Measurements from ENCODE around the gene ENOX1. TPM values are rescaled to one million over a fixed set of nuclear protein-coding genes. Genes with fewer than 3 reads are reported as not detected.

ENOX1 gene
- polyA plus RNA-seq, 1 donor (not counting 4 experiments of a cell fraction or from before 2014, with no cell fraction given), result 1.1 TPM

- FAIRE-seq (no peak), DNase-seq (ENCODE audit: low read depth, low spot score) (no peak)
- H4K20me1 ChIP-seq (ENCODE audit: control insufficient read depth, extremely low read depth, insufficient read depth, low read length), result no peaks in the 10 kb centered on the region
- no peak overlapping the region for H3K27ac ChIP-seq (ENCODE audit: control insufficient read depth, insufficient read depth, low read length)
- TF ChIP-seq EZH2 (IDR thresholded peaks at IDR 0.05; ENCODE audit: low read length), result no peak
- no peak for TF ChIP-seq CTCF (optimal IDR thresholded peaks at IDR 0.05 in 1 of 3, IDR thresholded peaks at IDR 0.05 in 1 of 3, conservative IDR thresholded peaks at IDR 0.05 in 1 of 3; ENCODE audit: extremely low read depth in 1 of 3, insufficient read depth in 2 of 3, low read length in 3 of 3)
- no peaks in the 10 kb centered on the region for H3K36me3 ChIP-seq (ENCODE audit: control insufficient read depth in 2 of 2, extremely low read depth in 1 of 2, insufficient read depth in 2 of 2, low read length in 2 of 2)
- dilution Hi-C loops (cut with MboI; ENCODE audit: extremely low pct_ligation_motif_present, low sequenced_read_pairs), result no loop called here
- no peaks in the 10 kb centered on the region for H3K79me2 ChIP-seq (ENCODE audit: control insufficient read depth, insufficient read depth, low read length)
- H3K9me1 ChIP-seq (ENCODE audit: control insufficient read depth, extremely low read depth, insufficient read depth, low read length), result no peaks in the 10 kb centered on the region
- H3K27me3 ChIP-seq (ENCODE audit: control insufficient read depth, extremely low read depth, insufficient read depth, low read length), result no peaks in the 10 kb centered on the region
- H2AFZ ChIP-seq (ENCODE audit: control insufficient read depth, low read length), result no peak overlapping the region
- H3K9me3 ChIP-seq (ENCODE audit: control insufficient read depth, low read depth, low read length), result no peaks in the 10 kb centered on the region
- peaks cover 3% of the 10 kb centered on the region for H3K4me1 ChIP-seq (ENCODE audit: control insufficient read depth, extremely low read depth, insufficient read depth, low read length)
- no peak overlapping the region for H3K9ac ChIP-seq (ENCODE audit: control insufficient read depth, extremely low read depth, insufficient read depth, low read length)
- no peak overlapping the region for H3K4me3 ChIP-seq (ENCODE audit: control insufficient read depth in 2 of 3, extremely low read depth in 1 of 3, insufficient read depth in 2 of 3, low read depth in 1 of 3, low read length in 3 of 3)
- H3K4me2 ChIP-seq (ENCODE audit: control insufficient read depth, extremely low read depth, insufficient read depth, low read depth, low read length), result no peak overlapping the region
Measured at GRCh38 chr13:43766725-43767124, 20.0 kb downstream of the ENOX1 start.

GRCh38 chr13:43764349-43764748, 22.4 kb downstream of the ENOX1 start:
- Histone ChIP-seq H4K20me1 (ENCODE audit: control insufficient read depth, extremely low read depth, insufficient read depth, low read length) (no peaks in the 10 kb centered on the region), H3K4me3 (ENCODE audit: control insufficient read depth in 2 of 3, extremely low read depth in 1 of 3, insufficient read depth in 2 of 3, low read depth in 1 of 3, low read length in 3 of 3) (no peak overlapping the region), H3K36me3 (ENCODE audit: control insufficient read depth in 2 of 2, extremely low read depth in 1 of 2, insufficient read depth in 2 of 2, low read length in 2 of 2) (no peaks in the 10 kb centered on the region), H3K27ac (ENCODE audit: control insufficient read depth, insufficient read depth, low read length) (no peak overlapping the region), H3K9ac (ENCODE audit: control insufficient read depth, extremely low read depth, insufficient read depth, low read length) (no peak overlapping the region), H3K4me2 (ENCODE audit: control insufficient read depth, extremely low read depth, insufficient read depth, low read depth, low read length) (no peak overlapping the region), H3K9me1 (ENCODE audit: control insufficient read depth, extremely low read depth, insufficient read depth, low read length) (no peaks in the 10 kb centered on the region), H3K79me2 (ENCODE audit: control insufficient read depth, insufficient read depth, low read length) (no peaks in the 10 kb centered on the region), H2AFZ (ENCODE audit: control insufficient read depth, low read length) (no peak overlapping the region), H3K27me3 (ENCODE audit: control insufficient read depth, extremely low read depth, insufficient read depth, low read length) (no peaks in the 10 kb centered on the region), H3K9me3 (ENCODE audit: control insufficient read depth, low read depth, low read length) (no peaks in the 10 kb centered on the region), H3K4me1 (ENCODE audit: control insufficient read depth, extremely low read depth, insufficient read depth, low read length) (peaks cover 3% of the 10 kb centered on the region)
- dilution Hi-C loops (cut with MboI; ENCODE audit: extremely low pct_ligation_motif_present, low sequenced_read_pairs), result no loop called here
- FAIRE-seq, result no peak
- TF ChIP-seq EZH2 (IDR thresholded peaks at IDR 0.05; ENCODE audit: low read length) (no peak), CTCF (optimal IDR thresholded peaks at IDR 0.05 in 1 of 3, IDR thresholded peaks at IDR 0.05 in 1 of 3, conservative IDR thresholded peaks at IDR 0.05 in 1 of 3; ENCODE audit: extremely low read depth in 1 of 3, insufficient read depth in 2 of 3, low read length in 3 of 3) (no peak)
- no peak for DNase-seq (ENCODE audit: low read depth, low spot score)

All from keratinocyte (primary cell).